SK-N-SH (cell line): ENCODE data around the gene ANKMY2.

Source experiments
- EZH2phosphoT487 ChIP-seq: fragments of 200-600 bp; sonication (generic); IDR thresholded peaks from 2 replicates; pipeline ENCODE4 v1.6.1; 2017; ENCODE audit warnings: low read depth, mixed run types, mild to moderate bottlenecking, antibody characterized with exemption, moderate library complexity, borderline replicate concordance
- FOXM1 ChIP-seq: IDR thresholded peaks from 2 replicates; pipeline ENCODE4 v1.4.0; 2012; ENCODE audit warnings: low read depth, mild to moderate bottlenecking
- RAD21 ChIP-seq: IDR thresholded peaks from 2 replicates; pipeline ENCODE4 v1.6.1; 2012; ENCODE audit warnings: mild to moderate bottlenecking, low read length
- RXRA ChIP-seq: IDR thresholded peaks from 2 replicates; pipeline ENCODE4 v1.4.0; 2012; ENCODE audit warnings: low read depth, mild to moderate bottlenecking, borderline replicate concordance
- TAF1 ChIP-seq: IDR thresholded peaks from 2 replicates; pipeline ENCODE4 v1.6.1; 2012; ENCODE audit warnings: low read depth, mild to moderate bottlenecking, low read length, moderate library complexity, borderline replicate concordance
- YY1 ChIP-seq: IDR thresholded peaks from 2 replicates; pipeline ENCODE4 v1.4.0; 2012; ENCODE audit warnings: low read depth, mild to moderate bottlenecking

GRCh38 chr7:16660702-16661464, 15.3 kb upstream of the ANKMY2 start:
- TF ChIP-seq EZH2phosphoT487: no peak
- TF ChIP-seq FOXM1: no peak
- no peak; the same call in 1 of the 2 replicates for TF ChIP-seq RXRA
- no peak for TF ChIP-seq YY1
- no peak for TF ChIP-seq RAD21
- TF ChIP-seq TAF1: no peak
